Endodermal cell (in vitro differentiated cells): ENCODE measurements around the gene GPR3. TPM values are rescaled to one million over a fixed set of nuclear protein-coding genes. Genes with fewer than 3 reads are reported as not detected.

Source experiments
- DNase-seq: peaks from one replicate; pipeline ENCODE4 v3.0.0-alpha.2; 2017
- H3K27ac ChIP-seq: 2 replicates; pipeline ENCODE4 v1.5.1; 2013; ENCODE audit warnings: mild to moderate bottlenecking, low read depth, low read length, moderate library complexity
- H3K27me3 ChIP-seq: 2 replicates; pipeline ENCODE4 v1.6.1; 2013; ENCODE audit warnings: mild to moderate bottlenecking, low read length, moderate library complexity; ENCODE audit not compliant: insufficient read depth, control insufficient read depth, poor library complexity, severe bottlenecking
- H3K36me3 ChIP-seq: 2 replicates; pipeline ENCODE4 v1.7.0; 2013; ENCODE audit warnings: mild to moderate bottlenecking, low read length, moderate library complexity; ENCODE audit not compliant: control insufficient read depth, insufficient read depth
- H3K4me1 ChIP-seq: one replicate; pipeline ENCODE4 v1.7.0; 2013; ENCODE audit warnings: low read length; ENCODE audit not compliant: control insufficient read depth, insufficient read depth
- H3K4me3 ChIP-seq: 2 replicates; pipeline ENCODE4 v1.5.1; 2013; ENCODE audit warnings: mild to moderate bottlenecking, low read length, moderate library complexity
- H3K9ac ChIP-seq: 2 replicates; pipeline ENCODE4 v1.6.1; 2013; ENCODE audit warnings: mild to moderate bottlenecking, low read length, moderate library complexity; ENCODE audit not compliant: poor library complexity, severe bottlenecking; ENCODE audit errors: extremely low read depth
- H3K9me3 ChIP-seq: 2 replicates; pipeline ENCODE4 v1.6.1; 2013; ENCODE audit warnings: mild to moderate bottlenecking, low read length, moderate library complexity; ENCODE audit not compliant: control insufficient read depth
- H3K27ac Mint-ChIP-seq: 2 replicates; pipeline ENCODE4 v1.8.0; 2020; ENCODE audit warnings: mixed read lengths
- H3K27me3 Mint-ChIP-seq: 2 replicates; pipeline ENCODE4 v1.8.0; 2021; ENCODE audit warnings: mild to moderate bottlenecking, mixed read lengths; ENCODE audit not compliant: insufficient read depth
- H3K36me3 Mint-ChIP-seq: 2 replicates; pipeline ENCODE4 v1.8.0; 2020; ENCODE audit warnings: low read depth, mixed read lengths
- H3K4me1 Mint-ChIP-seq: 2 replicates; pipeline ENCODE4 v1.8.0; 2020; ENCODE audit warnings: mixed read lengths
- H3K4me3 Mint-ChIP-seq: 2 replicates; pipeline ENCODE4 v1.8.0; 2020; ENCODE audit warnings: mild to moderate bottlenecking, moderate library complexity, mixed read lengths
- H3K9me3 Mint-ChIP-seq: 2 replicates; pipeline ENCODE4 v1.8.0; 2020; ENCODE audit warnings: mild to moderate bottlenecking, mixed read lengths
- WGBS, 2 experiments: methylation state at CpG; one replicate each; pipeline versions ENCODE4 v1.1.5 to v1.1.7; 2013; ENCODE audit warnings: missing lambda C conversion rate in 2 of 2, mixed read lengths in 1 of 2; ENCODE audit not compliant: insufficient coverage in 1 of 2, insufficient read length in 1 of 2; 5-methylcytosine and 5-hydroxymethylcytosine counted together
- total RNA-seq, 2 donors: library from RNA; stranded (reverse); fragmentation: NEBNext Ultra II Directional in 1 of 2; extraction: Animal tissue kit (Norgen Biotek cat#: 25700) in 1 of 2; gene quantifications; 2 replicates in 1 of 2; 3 replicates in 1 of 2; pipeline ENCODE4 v1.2.1, GENCODE V29; 2021
- TF ChIP-seq, protein P1 (sequence below): fragments of 200-600 bp; sonication (generic); conservative IDR thresholded peaks from 2 replicates; pipeline ENCODE4 v1.5.0; 2021; ENCODE audit warnings: antibody characterized with exemption, mild to moderate bottlenecking

The GPR3 gene
- total RNA-seq, 2 donors from 2014 or later: 3.5 to 4.1 TPM

DNA sequence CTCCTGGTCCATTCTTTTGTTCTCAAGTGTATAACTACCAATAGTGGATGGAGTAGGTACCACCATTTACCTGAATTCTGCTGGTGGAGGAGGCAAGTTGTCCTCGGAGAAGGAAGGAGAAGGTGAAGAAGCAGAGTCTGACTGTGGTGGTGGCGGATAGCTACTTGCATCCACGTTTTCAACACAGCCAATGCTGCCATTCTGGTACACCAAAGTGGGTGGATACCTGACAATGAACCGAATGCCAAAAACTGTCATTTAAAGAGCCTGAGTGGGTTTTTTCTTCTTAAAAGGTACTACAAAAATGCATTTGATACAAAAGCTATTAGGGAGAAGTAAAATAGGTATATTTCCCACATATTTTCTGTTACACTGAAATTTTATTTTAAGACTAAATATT, 20.1 kb downstream of the GPR3 start:
- Mint-ChIP-seq H3K27me3 (no peaks in the 10 kb centered on the region), H3K9me3 (no peaks in the 10 kb centered on the region), H3K27ac (no peak overlapping the region), H3K4me3 (no peak overlapping the region), H3K36me3 (peaks cover 88% of the 10 kb centered on the region), H3K4me1 (peaks cover 7% of the 10 kb centered on the region)
- Histone ChIP-seq H3K9me3 (no peaks in the 10 kb centered on the region), H3K4me3 (no peak overlapping the region), H3K27me3 (no peaks in the 10 kb centered on the region), H3K27ac (no peak overlapping the region), H3K36me3 (peaks cover 84% of the 10 kb centered on the region), H3K9ac (no peak overlapping the region), H3K4me1 (no peaks in the 10 kb centered on the region)
- TF ChIP-seq, protein P1, sequence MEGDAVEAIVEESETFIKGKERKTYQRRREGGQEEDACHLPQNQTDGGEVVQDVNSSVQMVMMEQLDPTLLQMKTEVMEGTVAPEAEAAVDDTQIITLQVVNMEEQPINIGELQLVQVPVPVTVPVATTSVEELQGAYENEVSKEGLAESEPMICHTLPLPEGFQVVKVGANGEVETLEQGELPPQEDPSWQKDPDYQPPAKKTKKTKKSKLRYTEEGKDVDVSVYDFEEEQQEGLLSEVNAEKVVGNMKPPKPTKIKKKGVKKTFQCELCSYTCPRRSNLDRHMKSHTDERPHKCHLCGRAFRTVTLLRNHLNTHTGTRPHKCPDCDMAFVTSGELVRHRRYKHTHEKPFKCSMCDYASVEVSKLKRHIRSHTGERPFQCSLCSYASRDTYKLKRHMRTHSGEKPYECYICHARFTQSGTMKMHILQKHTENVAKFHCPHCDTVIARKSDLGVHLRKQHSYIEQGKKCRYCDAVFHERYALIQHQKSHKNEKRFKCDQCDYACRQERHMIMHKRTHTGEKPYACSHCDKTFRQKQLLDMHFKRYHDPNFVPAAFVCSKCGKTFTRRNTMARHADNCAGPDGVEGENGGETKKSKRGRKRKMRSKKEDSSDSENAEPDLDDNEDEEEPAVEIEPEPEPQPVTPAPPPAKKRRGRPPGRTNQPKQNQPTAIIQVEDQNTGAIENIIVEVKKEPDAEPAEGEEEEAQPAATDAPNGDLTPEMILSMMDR: no peak
- 95 to 100% methylated on average over 1 to 4 of the region's 4 CpGs for WGBS, 2 experiments
- no peak for DNase-seq

DNA sequence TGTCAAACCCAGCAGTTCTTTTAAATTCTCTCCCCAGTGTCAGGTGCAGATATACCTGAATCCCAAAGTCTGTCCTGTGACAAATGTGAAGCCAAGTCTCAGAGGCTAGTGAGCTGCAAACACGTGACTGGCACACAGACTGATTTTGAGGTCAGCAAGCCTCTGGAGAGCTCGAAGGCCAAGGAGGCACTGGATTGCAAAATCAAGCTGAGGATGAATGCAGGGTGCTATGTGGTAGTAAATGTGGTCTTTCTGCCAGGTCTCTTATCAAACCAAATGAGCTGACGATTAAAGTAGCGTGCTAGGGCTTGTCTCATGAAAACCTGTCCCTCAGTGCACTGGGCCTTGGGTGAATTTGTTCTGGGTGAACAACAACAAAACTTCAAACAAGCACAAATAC, 20.6 kb downstream of the GPR3 start:
- TF ChIP-seq, protein P1: no peak
- 96 to 100% methylated on average over 2 to 4 of the region's 4 CpGs for WGBS, 2 experiments
- H3K9me3 Mint-ChIP-seq: no peaks in the 10 kb centered on the region
- no peak for DNase-seq
- peaks cover 86% of the 10 kb centered on the region for H3K36me3 Mint-ChIP-seq
- Histone ChIP-seq H3K9ac (no peak overlapping the region), H3K4me1 (no peaks in the 10 kb centered on the region), H3K36me3 (peaks cover 86% of the 10 kb centered on the region), H3K27ac (no peak overlapping the region), H3K4me3 (no peak overlapping the region), H3K27me3 (no peaks in the 10 kb centered on the region), H3K9me3 (no peaks in the 10 kb centered on the region)
- no peak overlapping the region for H3K27ac Mint-ChIP-seq
- peaks cover 8% of the 10 kb centered on the region for H3K4me1 Mint-ChIP-seq
- no peaks in the 10 kb centered on the region for H3K27me3 Mint-ChIP-seq
- H3K4me3 Mint-ChIP-seq: no peak overlapping the region

DNA sequence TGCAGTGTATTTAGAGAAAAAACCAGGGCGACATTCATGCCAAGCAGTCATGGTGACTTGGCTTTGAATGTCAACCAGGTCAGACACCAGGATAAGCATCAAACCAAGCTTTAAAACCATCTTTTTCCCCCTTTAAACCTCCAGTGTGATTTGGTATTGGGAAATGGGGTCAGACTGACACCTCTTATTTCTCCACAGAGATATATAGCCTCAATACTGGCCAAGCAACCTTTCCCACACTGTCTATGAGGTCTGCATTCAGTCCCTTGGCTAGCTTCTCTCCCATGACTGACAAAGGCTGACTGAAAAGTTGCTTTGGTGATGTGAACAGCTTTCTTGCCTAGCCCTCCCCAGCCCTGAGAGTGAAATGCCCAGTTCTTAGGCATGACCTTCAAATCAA, 21.7 kb downstream of the GPR3 start:
- Histone ChIP-seq H3K4me1 (peaks cover 5% of the 10 kb centered on the region), H3K36me3 (peaks cover 83% of the 10 kb centered on the region), H3K9ac (no peak overlapping the region), H3K27ac (no peak overlapping the region), H3K9me3 (no peaks in the 10 kb centered on the region), H3K27me3 (no peaks in the 10 kb centered on the region), H3K4me3 (no peak overlapping the region)
- H3K9me3 Mint-ChIP-seq: no peaks in the 10 kb centered on the region
- H3K27ac Mint-ChIP-seq: no peak overlapping the region
- peaks cover 77% of the 10 kb centered on the region for H3K36me3 Mint-ChIP-seq
- H3K4me1 Mint-ChIP-seq: peaks cover 19% of the 10 kb centered on the region
- 100% methylated on average over 1 of the region's 1 CpG; no CpG with 5 or more reads in 1 of the 2 experiments for WGBS, 2 experiments
- DNase-seq: no peak
- TF ChIP-seq, protein P1: no peak
- H3K27me3 Mint-ChIP-seq: no peaks in the 10 kb centered on the region
- H3K4me3 Mint-ChIP-seq: no peak overlapping the region
